VCaP (cell line): Measurements from ENCODE around the gene NCAPG.
"Not testable (repeated sequence)": the region's sequence is repeated elsewhere in the genome, so short reads cannot be mapped to it uniquely, and the experiment has no call there.

ENCODE experiments used
- H3K27ac ChIP-seq: fragments of 450-650 bp; 2 replicates; pipeline ENCODE4 v1.5.1; 2017
- TF ChIP-seq, protein P1 (sequence below): fragments of 450-650 bp; conservative IDR thresholded peaks from 2 replicates; pipeline ENCODE4 v1.5.1; 2017; ENCODE audit warnings: mild to moderate bottlenecking, moderate library complexity

Gene NCAPG

DNA sequence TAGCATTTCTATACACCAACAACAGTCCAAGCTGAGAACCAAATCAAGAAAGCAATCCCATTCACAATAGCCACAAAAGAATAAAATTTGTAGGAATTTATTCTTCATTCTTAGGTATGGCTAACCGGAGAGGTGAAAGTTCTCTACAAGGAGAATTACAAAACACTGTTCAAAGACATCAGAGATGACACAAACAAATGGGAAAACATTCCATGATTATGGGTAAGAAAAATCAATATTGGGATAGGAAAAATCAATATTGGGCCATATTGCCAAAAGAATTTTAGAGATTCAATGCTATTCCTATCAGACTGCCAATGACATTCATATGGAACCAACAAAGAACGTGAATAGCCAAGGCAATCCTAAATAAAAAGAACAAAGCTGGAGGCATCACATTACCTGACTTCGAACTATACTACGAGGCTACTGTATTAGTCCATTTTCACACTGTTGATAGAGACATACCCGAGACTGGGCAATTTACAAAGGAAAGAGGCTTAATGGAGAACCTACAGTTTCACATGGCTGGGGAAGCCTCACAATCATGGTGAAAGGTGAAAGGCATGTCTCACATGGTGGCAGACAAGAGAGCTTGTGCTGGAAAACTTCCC, 49.1 kb downstream of the NCAPG start:
- TF ChIP-seq, protein P1, sequence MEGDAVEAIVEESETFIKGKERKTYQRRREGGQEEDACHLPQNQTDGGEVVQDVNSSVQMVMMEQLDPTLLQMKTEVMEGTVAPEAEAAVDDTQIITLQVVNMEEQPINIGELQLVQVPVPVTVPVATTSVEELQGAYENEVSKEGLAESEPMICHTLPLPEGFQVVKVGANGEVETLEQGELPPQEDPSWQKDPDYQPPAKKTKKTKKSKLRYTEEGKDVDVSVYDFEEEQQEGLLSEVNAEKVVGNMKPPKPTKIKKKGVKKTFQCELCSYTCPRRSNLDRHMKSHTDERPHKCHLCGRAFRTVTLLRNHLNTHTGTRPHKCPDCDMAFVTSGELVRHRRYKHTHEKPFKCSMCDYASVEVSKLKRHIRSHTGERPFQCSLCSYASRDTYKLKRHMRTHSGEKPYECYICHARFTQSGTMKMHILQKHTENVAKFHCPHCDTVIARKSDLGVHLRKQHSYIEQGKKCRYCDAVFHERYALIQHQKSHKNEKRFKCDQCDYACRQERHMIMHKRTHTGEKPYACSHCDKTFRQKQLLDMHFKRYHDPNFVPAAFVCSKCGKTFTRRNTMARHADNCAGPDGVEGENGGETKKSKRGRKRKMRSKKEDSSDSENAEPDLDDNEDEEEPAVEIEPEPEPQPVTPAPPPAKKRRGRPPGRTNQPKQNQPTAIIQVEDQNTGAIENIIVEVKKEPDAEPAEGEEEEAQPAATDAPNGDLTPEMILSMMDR, result no peak
- no peak overlapping the region for H3K27ac ChIP-seq

DNA sequence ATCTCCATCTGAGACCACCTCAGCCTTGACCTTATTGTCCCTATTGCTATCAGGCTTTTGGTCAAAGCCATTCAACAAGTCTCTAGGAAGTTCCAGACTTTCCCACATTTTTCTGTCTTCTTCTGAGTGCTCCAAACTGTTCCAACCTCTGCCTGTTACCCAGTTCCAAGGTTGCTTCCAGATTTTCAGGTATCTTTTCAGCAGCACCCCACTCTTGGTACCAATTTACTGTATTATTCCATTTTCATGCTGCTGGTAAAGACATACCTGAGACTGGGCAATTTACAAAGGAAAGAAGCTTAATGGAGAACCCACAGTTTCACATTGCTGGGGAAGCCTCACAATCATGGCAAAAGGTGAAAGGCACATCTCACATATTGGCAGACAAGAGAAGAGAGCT, 51.1 kb downstream of the NCAPG start:
- not testable (repeated sequence) for H3K27ac ChIP-seq

DNA sequence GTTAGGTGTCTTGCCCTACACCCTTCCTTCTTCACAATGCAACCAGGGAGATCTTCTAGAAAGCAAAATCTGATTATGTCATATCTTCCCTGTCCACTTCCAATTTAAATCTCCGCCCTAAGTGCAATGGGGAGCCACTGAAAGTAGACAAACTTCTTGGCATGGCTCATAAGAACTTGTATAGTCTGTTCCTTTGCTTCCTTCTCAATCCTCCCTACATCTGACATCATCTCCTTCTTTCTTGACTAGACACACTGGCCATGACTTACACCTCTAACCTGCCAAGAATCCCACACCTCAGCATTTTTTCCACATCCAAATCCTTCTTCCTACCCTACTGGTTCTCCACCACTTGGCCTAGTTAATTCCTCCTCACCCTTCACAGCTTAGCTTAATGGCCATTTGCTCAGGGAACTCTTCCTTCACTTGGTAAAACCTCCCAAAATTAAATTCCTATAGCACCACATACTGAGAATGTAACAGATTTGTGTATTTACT, 55.1 kb downstream of the NCAPG start:
- TF ChIP-seq, protein P1, result no peak

DNA sequence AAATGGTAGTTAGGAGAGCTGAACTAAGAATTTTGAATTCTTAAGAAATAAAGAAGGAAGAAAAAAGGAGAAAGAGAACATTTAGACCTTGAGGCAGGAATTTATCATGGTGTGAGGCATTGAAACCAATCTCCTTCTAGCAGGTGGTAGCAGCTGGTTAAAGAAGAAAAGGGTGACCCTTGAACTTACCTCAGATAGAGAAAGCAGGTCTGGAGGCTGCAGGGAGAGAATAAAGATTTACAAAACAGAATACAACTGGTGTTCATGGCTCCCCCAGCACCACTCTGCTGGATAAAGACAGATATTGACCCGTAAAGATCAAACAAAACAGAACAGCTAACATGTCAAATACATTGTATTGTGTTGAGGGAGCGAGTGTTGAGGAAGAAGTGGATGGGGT, 56.0 kb downstream of the NCAPG start:
- TF ChIP-seq, protein P1, result no peak
- H3K27ac ChIP-seq, result peak overlapping the region; percentile 66

More for the DNA sequence above, 55.1 kb downstream of the NCAPG start:
- peak overlapping the region; percentile 66 for H3K27ac ChIP-seq

DNA sequence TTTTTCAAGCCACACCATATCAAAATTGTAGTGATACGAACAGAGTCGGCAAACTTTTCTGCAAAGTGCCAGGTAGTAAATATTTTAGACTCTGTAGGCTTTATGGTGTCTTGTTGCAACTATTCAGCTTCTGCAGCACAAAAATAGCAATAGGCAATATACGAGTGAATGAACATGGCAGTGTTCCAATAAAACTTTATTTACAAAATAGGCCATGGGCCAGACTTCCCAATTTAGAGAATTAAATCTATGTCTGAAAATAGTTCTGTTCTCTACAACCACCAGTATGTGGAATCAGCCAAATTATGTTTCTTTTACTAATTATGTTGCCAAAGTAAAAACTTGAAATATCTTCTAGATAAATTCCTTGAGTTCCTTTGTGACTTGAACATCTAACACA, 56.5 kb downstream of the NCAPG start:
- peak overlapping the region; percentile 66 for H3K27ac ChIP-seq
- TF ChIP-seq, protein P1, result no peak

DNA sequence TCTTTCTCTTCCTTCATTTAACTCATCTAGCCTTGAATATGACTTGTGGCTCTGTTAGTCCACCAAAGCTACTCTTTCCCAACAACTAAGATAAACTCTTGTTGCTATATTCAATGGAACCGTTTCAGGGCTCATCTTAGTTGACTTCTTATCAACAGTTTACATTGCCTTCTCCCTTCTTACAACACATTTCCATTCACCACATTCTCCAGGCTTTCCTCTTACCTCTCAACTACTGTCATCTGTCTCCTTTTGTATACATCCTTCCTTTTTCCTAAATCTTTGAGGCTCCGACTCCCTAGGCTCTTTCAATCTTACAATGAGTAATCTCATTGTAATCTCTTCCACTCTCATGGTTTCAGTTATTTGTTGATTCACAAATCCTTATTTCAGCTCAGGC, 58.5 kb downstream of the NCAPG start:
- no peak overlapping the region for H3K27ac ChIP-seq
- TF ChIP-seq, protein P1, result no peak

DNA sequence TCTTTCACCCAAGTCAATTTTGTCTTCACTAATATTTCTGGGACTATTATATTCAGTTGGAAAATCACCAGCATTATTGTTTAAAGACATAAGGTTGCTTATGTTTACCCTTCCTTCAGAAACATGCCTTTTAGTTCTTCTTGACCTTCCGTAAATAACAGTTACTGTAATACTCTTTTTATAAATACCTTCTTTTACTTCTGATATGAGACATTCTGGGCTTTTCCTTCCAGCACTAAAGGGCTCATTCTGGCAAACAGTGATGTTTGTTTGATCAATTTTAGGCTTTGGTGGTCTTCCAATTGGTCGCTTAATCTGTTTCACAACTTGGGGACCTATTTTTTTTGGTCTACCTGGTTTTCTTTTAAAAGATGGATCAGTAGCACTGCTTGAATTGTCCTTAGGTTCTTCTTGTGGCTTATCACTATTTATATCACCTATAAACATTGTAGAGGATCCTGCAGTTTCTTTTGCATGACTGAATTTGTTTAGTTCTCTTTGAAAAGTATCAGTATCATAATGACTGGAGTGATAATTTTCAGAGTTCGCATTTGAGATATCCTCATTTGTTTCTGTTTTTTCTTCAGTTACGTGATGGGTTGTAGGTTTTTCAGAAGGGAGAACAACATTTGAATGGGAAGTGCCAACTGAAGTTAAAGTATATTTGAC, 64.8 kb downstream of the NCAPG start:
- no peak overlapping the region for H3K27ac ChIP-seq
- TF ChIP-seq, protein P1, result no peak

DNA sequence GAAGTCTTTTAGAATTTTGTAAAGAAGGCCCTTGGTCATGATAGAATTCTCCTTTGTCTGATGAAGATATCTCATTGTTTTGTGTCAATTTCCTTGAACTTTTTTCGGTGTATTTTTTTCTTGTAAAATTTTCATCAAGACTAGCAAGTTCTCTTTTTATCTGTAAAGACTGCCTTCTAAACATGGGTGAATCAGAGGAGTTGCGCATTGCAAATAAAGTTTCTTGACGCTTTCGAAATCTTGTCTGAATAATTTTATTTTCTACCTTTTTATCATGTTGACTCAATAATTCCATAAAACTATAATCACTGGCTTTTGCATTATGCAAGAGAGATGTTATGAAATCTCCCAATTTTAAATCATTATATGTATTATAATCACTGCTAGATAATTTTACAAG, 66.2 kb downstream of the NCAPG start:
- H3K27ac ChIP-seq, result no peak overlapping the region

More for the DNA sequence above, 66.2 kb downstream of the NCAPG start:
- TF ChIP-seq, protein P1, result no peak
